ENCODE measurements around the gene SPRED2.

Gene SPRED2

DNA sequence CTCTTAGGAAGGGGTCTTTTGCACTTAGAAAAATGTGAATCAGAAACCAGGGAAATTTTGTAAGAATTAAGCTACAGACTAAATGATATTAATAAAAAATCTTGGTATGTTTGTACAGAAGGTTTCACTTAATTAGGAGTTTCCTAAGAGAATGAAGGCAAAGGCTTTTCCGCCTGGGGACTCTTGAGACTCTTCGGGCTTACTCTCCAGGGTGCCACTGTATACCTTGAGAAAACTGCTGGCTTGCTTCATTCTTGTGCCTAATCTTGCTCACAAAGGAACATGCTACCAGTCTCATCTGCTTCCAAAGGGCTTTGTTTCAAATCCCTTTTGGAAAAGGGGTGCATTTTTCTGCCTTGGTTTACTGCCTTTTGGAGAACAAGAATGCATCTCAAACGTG lies 155.3 kb downstream of the SPRED2 start:
- no peaks in the 10 kb centered on the region for H3K27me3 ChIP-seq (ENCODE audit: insufficient read depth, poor library complexity, severe bottlenecking)
- DNase-seq (ENCODE audit: low read depth in 1 of 2, low spot score in 1 of 2), result no peak
- TF ChIP-seq REST (IDR thresholded peaks at IDR 0.05; ENCODE audit: insufficient replicate concordance, low read depth) (no peak), CTCF (IDR thresholded peaks at IDR 0.05; ENCODE audit: insufficient read depth, low read length) (no peak), POLR2AphosphoS5 (IDR thresholded peaks at IDR 0.05; ENCODE audit: low read depth) (no peak), GABPA (IDR thresholded peaks at IDR 0.05; ENCODE audit: low read depth) (no peak), SPI1 (IDR thresholded peaks at IDR 0.05; ENCODE audit: borderline replicate concordance, low read depth) (no peak)
- H3K27ac ChIP-seq (replicated peaks), result no peak overlapping the region
- no peak overlapping the region for H3K4me3 ChIP-seq (replicated peaks; ENCODE audit: insufficient read depth, low read length)

GRCh38 chr2:65276609-65277008 lies 155.8 kb downstream of the SPRED2 start:
- Histone ChIP-seq H3K27ac (replicated peaks) (no peak overlapping the region), H3K4me3 (replicated peaks; ENCODE audit: insufficient read depth, low read length) (no peak overlapping the region), H3K27me3 (ENCODE audit: insufficient read depth, poor library complexity, severe bottlenecking) (no peaks in the 10 kb centered on the region)
- no peak for TF ChIP-seq GABPA (IDR thresholded peaks at IDR 0.05; ENCODE audit: low read depth)
- no peak for TF ChIP-seq REST (IDR thresholded peaks at IDR 0.05; ENCODE audit: insufficient replicate concordance, low read depth)
- peak; percentile 29; the same call in 1 of the 2 replicates for TF ChIP-seq POLR2AphosphoS5 (IDR thresholded peaks at IDR 0.05; ENCODE audit: low read depth)
- no peak for DNase-seq (ENCODE audit: low read depth in 1 of 2, low spot score in 1 of 2)

DNA sequence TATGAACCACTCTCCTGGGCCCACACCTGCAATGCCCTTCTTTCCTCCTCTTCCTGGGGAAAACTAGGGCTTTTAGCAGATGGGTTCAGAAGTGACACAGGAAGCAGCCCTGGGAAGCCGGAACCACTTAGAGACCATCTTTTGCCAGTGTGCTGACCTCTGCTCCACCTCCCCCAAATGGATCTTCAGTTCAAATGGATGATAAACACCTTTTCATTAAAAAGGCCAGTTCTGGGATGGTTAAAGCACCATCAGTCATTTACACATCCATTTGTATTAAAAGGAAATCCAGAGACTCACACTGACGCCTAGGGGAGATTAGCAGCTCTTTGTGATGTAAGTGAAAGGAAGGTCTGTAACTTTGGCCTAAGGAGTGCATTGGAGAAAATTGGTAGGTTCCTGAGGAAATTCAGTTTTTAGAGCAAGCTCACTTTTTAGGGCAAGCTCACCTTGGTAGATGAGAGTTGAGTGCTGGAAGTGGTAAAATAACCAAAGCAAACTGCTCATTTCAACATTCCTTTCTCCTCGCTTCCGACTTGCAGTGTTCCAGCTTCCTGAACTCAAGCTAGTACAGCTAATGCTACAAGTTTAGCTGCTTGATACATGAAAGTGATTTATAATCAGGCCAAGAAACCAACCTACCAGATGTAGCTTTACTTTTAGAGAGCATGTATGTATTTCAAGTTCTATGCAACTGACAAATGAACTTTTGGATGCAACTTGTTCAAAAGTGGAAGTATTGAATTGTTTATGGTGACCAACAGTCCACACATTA lies 157.1 kb downstream of the SPRED2 start:
- Histone ChIP-seq H3K4me3 (replicated peaks; ENCODE audit: insufficient read depth, low read length) (no peak overlapping the region), H3K27ac (replicated peaks) (no peak overlapping the region), H3K27me3 (ENCODE audit: insufficient read depth, poor library complexity, severe bottlenecking) (no peaks in the 10 kb centered on the region)
- no peak for DNase-seq (ENCODE audit: low read depth in 1 of 2, low spot score in 1 of 2)
- TF ChIP-seq CTCF (IDR thresholded peaks at IDR 0.05; ENCODE audit: insufficient read depth, low read length) (no peak), REST (IDR thresholded peaks at IDR 0.05; ENCODE audit: insufficient replicate concordance, low read depth) (no peak), SPI1 (IDR thresholded peaks at IDR 0.05; ENCODE audit: borderline replicate concordance, low read depth) (no peak), GABPA (IDR thresholded peaks at IDR 0.05; ENCODE audit: low read depth) (no peak), POLR2AphosphoS5 (IDR thresholded peaks at IDR 0.05; ENCODE audit: low read depth) (no peak; the same call in 1 of the 2 replicates)
